Right lobe of liver (tissue), 4 donors: ENCODE results near the gene PANK1.

ENCODE experiments used
- CTCF ChIP-seq, 4 donors: fragments of 200-600 bp in 3 of 4; fragments of 450-650 bp in 1 of 4; IDR thresholded peaks; one replicate each; pipeline versions ENCODE4 v1.5.1 to v1.8.0; 2016 to 2022; ENCODE audit warnings: antibody characterized with exemption in 4 of 4, mild to moderate bottlenecking in 2 of 4
- POLR2A ChIP-seq: fragments of 450-650 bp; IDR thresholded peaks from one replicate; pipeline ENCODE4 v1.6.1; 2017; ENCODE audit warnings: antibody characterized with exemption, mild to moderate bottlenecking
- donor health status: DM: no; HTN: no; CAD: no.
- donor health status: DM: no; HTN: no; CAD: no.
- donor health status: DM: no; HTN: yes; CAD: no.

DNA sequence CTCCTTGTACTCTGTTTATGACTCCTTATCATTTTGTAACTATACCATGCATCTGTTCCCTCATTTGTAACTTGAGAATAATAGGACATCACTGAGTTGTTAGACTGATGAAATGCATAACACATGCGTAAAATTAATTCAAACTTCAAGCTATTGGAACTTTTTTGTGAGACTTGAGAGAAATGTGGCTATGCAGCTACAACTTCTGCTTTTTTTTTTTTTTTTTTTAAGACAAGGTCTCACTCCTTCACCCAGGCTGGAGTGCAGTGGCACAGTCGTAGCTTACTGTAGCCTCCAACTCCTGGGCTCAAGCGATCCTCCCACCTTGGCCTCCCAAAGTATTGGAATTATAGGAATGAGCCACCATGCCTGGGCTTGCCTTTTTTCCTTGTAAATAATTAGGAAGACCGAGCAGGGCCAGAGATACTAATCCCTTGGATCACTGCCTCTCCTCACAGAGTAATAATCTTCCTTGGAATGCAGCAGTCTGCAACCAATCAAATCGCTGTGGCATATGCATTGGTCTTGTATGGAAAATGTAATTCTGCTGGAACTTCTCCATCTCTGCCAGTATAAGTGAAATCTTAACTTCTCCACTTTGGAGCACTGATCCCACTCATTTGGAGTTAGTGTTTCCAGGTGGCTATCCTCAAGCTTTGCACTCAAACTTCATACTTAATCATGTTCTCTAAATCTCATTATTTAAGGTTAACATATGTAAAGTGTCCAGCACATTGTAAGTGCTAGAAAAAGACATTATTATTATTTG is 2.0 kb upstream of the PANK1 start:
- TF ChIP-seq CTCF (IDR thresholded peaks at IDR 0.05) (no peak), POLR2A (no peak)
